Measurements from ENCODE around the gene NCOA1. TPM values are rescaled to one million over a fixed set of nuclear protein-coding genes. Genes with fewer than 3 reads are reported as not detected.

NCOA1 gene
- total RNA-seq, 1 donor from 2014 or later = 75.1 TPM

GRCh38 chr2:24611631-24612030 is 120.6 kb downstream of the NCOA1 start:
- no peak for TF ChIP-seq CTCF (IDR thresholded peaks at IDR 0.05; ENCODE audit: partially characterized antibody, unreplicated experiment)
- H3K27me3 Mint-ChIP-seq (ENCODE audit: unreplicated experiment) = peaks cover 5% of the 10 kb centered on the region
- H3K4me1 Mint-ChIP-seq (ENCODE audit: low read depth, unreplicated experiment) = peaks cover 11% of the 10 kb centered on the region
- H3K36me3 Mint-ChIP-seq (ENCODE audit: unreplicated experiment) = no peaks in the 10 kb centered on the region
- peaks cover 2% of the 10 kb centered on the region for H3K9me3 Mint-ChIP-seq (ENCODE audit: unreplicated experiment)
- DNase-seq = no peak
- no peak overlapping the region for H3K4me3 Mint-ChIP-seq (ENCODE audit: unreplicated experiment)
- H3K27ac Mint-ChIP-seq (ENCODE audit: unreplicated experiment) = no peak overlapping the region

- H3K4me1 Mint-ChIP-seq (ENCODE audit: low read depth, unreplicated experiment) = peaks cover 12% of the 10 kb centered on the region
- peak; percentile 26 for TF ChIP-seq CTCF (IDR thresholded peaks at IDR 0.05; ENCODE audit: partially characterized antibody, unreplicated experiment)
- H3K36me3 Mint-ChIP-seq (ENCODE audit: unreplicated experiment) = no peaks in the 10 kb centered on the region
- H3K27me3 Mint-ChIP-seq (ENCODE audit: unreplicated experiment) = peaks cover 3% of the 10 kb centered on the region
- H3K27ac Mint-ChIP-seq (ENCODE audit: unreplicated experiment) = no peak overlapping the region
- no peaks in the 10 kb centered on the region for H3K9me3 Mint-ChIP-seq (ENCODE audit: unreplicated experiment)
- no peak for DNase-seq
- peak overlapping the region; percentile 10 for H3K4me3 Mint-ChIP-seq (ENCODE audit: unreplicated experiment)
Measured at GRCh38 chr2:24613154-24613814, 122.2 kb downstream of the NCOA1 start.

DNA sequence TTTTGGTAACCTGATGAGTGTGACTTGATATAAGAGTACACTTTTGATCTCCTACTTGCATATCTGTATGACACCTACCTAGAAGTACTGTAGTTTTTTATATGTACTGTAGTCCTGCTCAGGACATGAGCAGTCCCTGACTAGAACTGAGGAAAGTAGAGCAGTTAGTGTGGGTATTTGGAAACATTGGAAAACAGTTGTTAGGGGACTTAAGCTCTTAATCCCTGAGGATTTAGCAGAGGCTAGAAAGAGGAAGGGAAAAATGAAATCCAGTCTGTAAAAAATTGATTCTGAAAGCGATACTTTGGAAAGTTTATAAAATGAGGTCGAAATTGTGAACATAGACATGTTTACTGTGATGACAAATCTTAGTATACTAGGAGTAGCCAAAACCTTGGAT is 125.6 kb downstream of the NCOA1 start:
- H3K4me3 Mint-ChIP-seq (ENCODE audit: unreplicated experiment) = no peak overlapping the region
- no peak overlapping the region for H3K27ac Mint-ChIP-seq (ENCODE audit: unreplicated experiment)
- TF ChIP-seq CTCF (IDR thresholded peaks at IDR 0.05; ENCODE audit: partially characterized antibody, unreplicated experiment) = no peak
- no peak for DNase-seq
- H3K4me1 Mint-ChIP-seq (ENCODE audit: low read depth, unreplicated experiment) = peaks cover 9% of the 10 kb centered on the region
- no peaks in the 10 kb centered on the region for H3K9me3 Mint-ChIP-seq (ENCODE audit: unreplicated experiment)
- H3K27me3 Mint-ChIP-seq (ENCODE audit: unreplicated experiment) = peaks cover 3% of the 10 kb centered on the region
- no peaks in the 10 kb centered on the region for H3K36me3 Mint-ChIP-seq (ENCODE audit: unreplicated experiment)

- H3K4me1 Mint-ChIP-seq (ENCODE audit: low read depth, unreplicated experiment) = peaks cover 11% of the 10 kb centered on the region
- no peaks in the 10 kb centered on the region for H3K27me3 Mint-ChIP-seq (ENCODE audit: unreplicated experiment)
- H3K4me3 Mint-ChIP-seq (ENCODE audit: unreplicated experiment) = no peak overlapping the region
Measured at GRCh38 chr2:24617424-24617823, 126.4 kb downstream of the NCOA1 start.

More at GRCh38 chr2:24617424-24617823, 126.4 kb downstream of the NCOA1 start:
- no peak overlapping the region for H3K27ac Mint-ChIP-seq (ENCODE audit: unreplicated experiment)
- DNase-seq = no peak
- no peak for TF ChIP-seq CTCF (IDR thresholded peaks at IDR 0.05; ENCODE audit: partially characterized antibody, unreplicated experiment)
- H3K36me3 Mint-ChIP-seq (ENCODE audit: unreplicated experiment) = no peaks in the 10 kb centered on the region
- H3K9me3 Mint-ChIP-seq (ENCODE audit: unreplicated experiment) = no peaks in the 10 kb centered on the region
